GM12878 (cell line): ENCODE results near the gene SLC13A4. TPM values are rescaled to one million over a fixed set of nuclear protein-coding genes. Genes with fewer than 3 reads are reported as not detected.

Source experiments
- ATAC-seq: fragments of 200-7000 bp; cut with Tn5 transposase; 3 replicates; pipeline ENCODE4 v1.9.1; 2020; ENCODE audit warnings: mild to moderate bottlenecking, moderate library complexity
- BruUV-seq: library from RNA; stranded (reverse); fragments of 400-500 nt; replicated peaks from 2 replicates; lab custom pipeline; 2021; lab: Mats Ljungman, UMichigan
- CTCF ChIA-PET: fragments of 300-600 bp; sonication (Branson Sonifier 250); formaldehyde crosslinking; extraction: SDS; loops from one replicate; lab custom pipeline; 2021; ENCODE audit warnings: inconsistent platforms; lab: Yijun Ruan, JAX
- POLR2A ChIA-PET: fragments of 350-600 bp; formaldehyde crosslinking; extraction: SDS; loops from one replicate; lab custom pipeline; 2021; ENCODE audit warnings: inconsistent platforms; lab: Charles Lee
- RAD21 ChIA-PET: fragments of 300-600 bp; sonication (Branson Sonifier 250); formaldehyde crosslinking; loops from one replicate; lab custom pipeline; 2023; ENCODE audit warnings: antibody characterized with exemption; ENCODE audit not compliant: unreplicated experiment; lab: Charles Lee
- SMC1A ChIA-PET: fragments of 300-600 bp; sonication (Branson Sonifier 250); formaldehyde crosslinking; loops from one replicate; lab custom pipeline; 2023; ENCODE audit not compliant: unreplicated experiment, uncharacterized antibody; lab: Charles Lee
- DNase-seq: peaks from one replicate; pipeline ENCODE4 v3.0.0-alpha.2; 2011; ENCODE audit warnings: low read depth, low spot score
- FAIRE-seq: peaks from 3 replicates; lab custom pipeline; 2011; peaks lifted over from hg19 to GRCh38; lab: Jason Lieb, UNC
- H2AFZ ChIP-seq: 2 replicates; pipeline ENCODE4 v1.6.0; 2011; ENCODE audit warnings: low read depth, low read length, control low read depth; ENCODE audit not compliant: control insufficient read depth
- H3K27ac ChIP-seq: 2 replicates; pipeline ENCODE4 v1.5.1; 2011; ENCODE audit warnings: control low read depth; ENCODE audit not compliant: control insufficient read depth, insufficient read depth
- H3K27me3 ChIP-seq, 2 experiments: replicated peaks in 1 of 2; 2 replicates each; pipeline versions ENCODE4 v1.6.0 to v1.6.1; 2011; ENCODE audit warnings: low read length in 1 of 2; ENCODE audit not compliant: control insufficient read depth in 2 of 2, insufficient read depth in 2 of 2
- H3K36me3 ChIP-seq, 2 experiments: 2 replicates each; pipeline ENCODE4 v1.5.1; 2011; ENCODE audit warnings: low read length in 1 of 2; ENCODE audit not compliant: control insufficient read depth in 2 of 2, insufficient read depth in 2 of 2
- H3K4me1 ChIP-seq: 2 replicates; pipeline ENCODE4 v1.6.1; 2011; ENCODE audit warnings: mild to moderate bottlenecking, low read length, moderate library complexity, mixed read lengths; ENCODE audit not compliant: control insufficient read depth, insufficient read depth
- H3K4me2 ChIP-seq: 2 replicates; pipeline ENCODE4 v1.6.0; 2011; ENCODE audit warnings: control low read depth; ENCODE audit not compliant: control insufficient read depth, insufficient read depth
- H3K4me3 ChIP-seq: fragments of 200-600 bp; sonication (generic); 2 replicates; pipeline ENCODE4 v1.5.1; 2016
- H3K79me2 ChIP-seq: 2 replicates; pipeline ENCODE4 v1.6.0; 2011; ENCODE audit warnings: low read length; ENCODE audit not compliant: control insufficient read depth, insufficient read depth
- H3K9ac ChIP-seq: 2 replicates; pipeline ENCODE4 v1.8.0; 2011; ENCODE audit warnings: low read length, control low read depth, mixed read lengths; ENCODE audit not compliant: control insufficient read depth, insufficient read depth
- H3K9me3 ChIP-seq: replicated peaks from 3 replicates; pipeline ENCODE4 v1.5.1; 2011; ENCODE audit warnings: mild to moderate bottlenecking, low read length; ENCODE audit not compliant: control insufficient read depth, insufficient read depth
- H4K20me1 ChIP-seq: 2 replicates; pipeline ENCODE4 v1.6.0; 2011; ENCODE audit not compliant: control insufficient read depth, insufficient read depth
- E4F1 ChIP-seq: fragments of 450-650 bp; IDR thresholded peaks from 2 replicates; pipeline ENCODE4 v1.6.1; 2018; ENCODE audit warnings: borderline replicate concordance, mild to moderate bottlenecking; ENCODE audit not compliant: partially characterized antibody
- GATAD2B ChIP-seq: fragments of 450-650 bp; conservative IDR thresholded peaks from 2 replicates; pipeline ENCODE4 v1.6.1; 2017; ENCODE audit warnings: low read depth, mild to moderate bottlenecking, moderate library complexity
- HCFC1 ChIP-seq: fragments of 150-350 bp; IDR thresholded peaks from 2 replicates; pipeline ENCODE4 v1.6.1; 2014; ENCODE audit warnings: low read length
- HSF1 ChIP-seq: fragments of 150-350 bp; IDR thresholded peaks from 2 replicates; pipeline ENCODE4 v1.6.1; 2014; ENCODE audit warnings: mild to moderate bottlenecking, low read depth, low read length
- LARP7 ChIP-seq: fragments of 450-650 bp; IDR thresholded peaks from 2 replicates; pipeline ENCODE4 v1.6.1; 2017; ENCODE audit warnings: mild to moderate bottlenecking
- NFXL1 ChIP-seq: fragments of 450-650 bp; IDR thresholded peaks from 2 replicates; pipeline ENCODE4 v1.6.1; 2017; ENCODE audit warnings: antibody characterized with exemption, mild to moderate bottlenecking, borderline replicate concordance
- PKNOX1 ChIP-seq: fragments of 450-650 bp; IDR thresholded peaks from 2 replicates; pipeline ENCODE4 v1.6.1; 2016; ENCODE audit warnings: mild to moderate bottlenecking
- RAD51 ChIP-seq: fragments of 450-650 bp; IDR thresholded peaks from 2 replicates; pipeline ENCODE4 v1.6.1; 2016; ENCODE audit warnings: moderate library complexity, mild to moderate bottlenecking, inconsistent platforms
- SMAD5 ChIP-seq: IDR thresholded peaks from 2 replicates; pipeline ENCODE4 v1.6.1; 2016; ENCODE audit warnings: antibody characterized with exemption, low read depth
- SREBF2 ChIP-seq: IDR thresholded peaks from 2 replicates; pipeline ENCODE4 v1.6.1; 2012; ENCODE audit warnings: mild to moderate bottlenecking, low read length
- ZBTB11 ChIP-seq: fragments of 450-650 bp; formaldehyde crosslinking; IDR thresholded peaks from 2 replicates; pipeline ENCODE4 v1.5.0; 2022; ENCODE audit warnings: mild to moderate bottlenecking, missing genetic modification characterization
- WGBS: methylation state at CpG from one replicate; pipeline ENCODE4 v1.1.6; 2016; ENCODE audit warnings: low lambda C conversion rate; ENCODE audit not compliant: insufficient replicate concordance, insufficient coverage; ENCODE audit errors: missing lambda C conversion rate; 5-methylcytosine and 5-hydroxymethylcytosine counted together
- in situ Hi-C: fragments of 300-500 bp; cut with MboI; formaldehyde crosslinking; loops from 9 replicates; pipeline ENCODE4 v1.14.3; 2018; ENCODE audit warnings: mixed read lengths
- intact Hi-C: fragments of 100-400 bp; cut with micrococcal nuclease; formaldehyde crosslinking; loops from one replicate; pipeline ENCODE4 v1.14.2; 2022; ENCODE audit not compliant: unreplicated experiment
- polyA plus RNA-seq, 11 experiments: library from polyadenylated mRNA; depleted of rRNA in 4 of 11; unstranded in 6 of 11; stranded (reverse) in 5 of 11; fragments of >200 nt; fragmentation: Nextera tagmentation in 4 of 11; fragmentation: Illumina TruSeq in 1 of 11; extraction: Ambion mirVana in 4 of 11; extraction: Trizol in 1 of 11; gene quantifications; 1 replicate in 1 of 11; 2 replicates in 10 of 11; pipeline versions ENCODE4 v1.2.1 to v1.2.3, GENCODE V29; 2011 to 2016; ENCODE audit warnings: inconsistent platforms in 2 of 11, missing spikeins in 2 of 11, low read depth in 1 of 11
- total RNA-seq, 4 experiments: library from RNA; depleted of rRNA in 3 of 4; stranded (reverse); fragments of >200 nt in 3 of 4; fragmentation: Illumina TruSeq in 1 of 4; extraction: Trizol in 1 of 4; gene quantifications; 2 replicates each; pipeline versions ENCODE4 v1.2.1 to v1.2.3, GENCODE V29; 2013 to 2021

The SLC13A4 gene
- total and polyA plus RNA-seq, 10 of the 15 experiments (the other 5 are each of a cell fraction or from before 2014, with no cell fraction given): 0.14 to 0.23 (median 0.20) TPM; not detected in 7

- no peak for TF ChIP-seq ZBTB11 (CRISPR knock-in tag)
These were observed 13.9 kb upstream of the SLC13A4 start (continued) for GRCh38 chr7:135741905-135742304.

GRCh38 chr7:135740889-135741288 lies 12.9 kb upstream of the SLC13A4 start:
- no peaks in the 10 kb centered on the region for H3K36me3 ChIP-seq
- CTCF ChIA-PET: no interaction called here
- no peaks in the 10 kb centered on the region for H3K4me1 ChIP-seq
- no peak overlapping the region for H3K9ac ChIP-seq
- intact Hi-C loops: no loop called here
- POLR2A ChIA-PET: no interaction called here
- no peak for ATAC-seq
- in situ Hi-C loops: no loop called here
- FAIRE-seq: no peak
- H4K20me1 ChIP-seq: no peaks in the 10 kb centered on the region
- no peak for DNase-seq
- no peaks in the 10 kb centered on the region; a peak in 1 of 4 replicates for H3K27me3 ChIP-seq
- no peaks in the 10 kb centered on the region for H3K9me3 ChIP-seq
- WGBS: 31% methylated on average over 3 of the region's 3 CpGs
- H3K4me3 ChIP-seq: no peak overlapping the region
- RAD21 ChIA-PET: no interaction called here
- H2AFZ ChIP-seq: no peak overlapping the region
- BruUV-seq: no TSS peak
- SMC1A ChIA-PET: no interaction called here
- H3K79me2 ChIP-seq: no peaks in the 10 kb centered on the region
- H3K27ac ChIP-seq: no peak overlapping the region
- H3K4me2 ChIP-seq: no peak overlapping the region
- TF ChIP-seq ZBTB11 (CRISPR knock-in tag) (no peak), PKNOX1 (no peak), NFXL1 (no peak), HSF1 (no peak), GATAD2B (no peak), HCFC1 (no peak), LARP7 (no peak), SMAD5 (no peak), RAD51 (no peak), E4F1 (no peak), SREBF2 (no peak)
